ENCODE data around the gene SLC26A9. TPM values are rescaled to one million over a fixed set of nuclear protein-coding genes. Genes with fewer than 3 reads are reported as not detected.

Gene SLC26A9
- polyA plus RNA-seq, 6 donors from 2014 or later = not detected

GRCh38 chr1:205969229-205969628 lies 26.0 kb upstream of the SLC26A9 start:
- peaks cover 0 to 2% (median 0%) of the 10 kb centered on the region in 7 donors for H3K9me3 Mint-ChIP-seq
- ATAC-seq (ENCODE audit: low read depth in 2 of 2) (no peak), DNase-seq (no peak)
- no peak overlapping the region for H3K4me3 Mint-ChIP-seq
- H3K36me3 Mint-ChIP-seq = no peaks in the 10 kb centered on the region
- H3K27me3 Mint-ChIP-seq = no peaks in the 10 kb centered on the region
- peaks cover 0 to 16% (median 0%) of the 10 kb centered on the region in 3 donors for H3K4me1 Mint-ChIP-seq
- H3K27ac Mint-ChIP-seq = no peak overlapping the region

GRCh38 chr1:205967554-205968335 lies 24.5 kb upstream of the SLC26A9 start:
- DNase-seq (no peak), ATAC-seq (ENCODE audit: low read depth in 2 of 2) (no peak)
- H3K4me3 Mint-ChIP-seq = no peak overlapping the region
- H3K4me1 Mint-ChIP-seq = peaks cover 0 to 1% (median 0%) of the 10 kb centered on the region in 3 donors
- no peaks in the 10 kb centered on the region for H3K9me3 Mint-ChIP-seq
- no peak overlapping the region for H3K27ac Mint-ChIP-seq
- no peaks in the 10 kb centered on the region for H3K36me3 Mint-ChIP-seq
- H3K27me3 Mint-ChIP-seq = no peaks in the 10 kb centered on the region

DNA sequence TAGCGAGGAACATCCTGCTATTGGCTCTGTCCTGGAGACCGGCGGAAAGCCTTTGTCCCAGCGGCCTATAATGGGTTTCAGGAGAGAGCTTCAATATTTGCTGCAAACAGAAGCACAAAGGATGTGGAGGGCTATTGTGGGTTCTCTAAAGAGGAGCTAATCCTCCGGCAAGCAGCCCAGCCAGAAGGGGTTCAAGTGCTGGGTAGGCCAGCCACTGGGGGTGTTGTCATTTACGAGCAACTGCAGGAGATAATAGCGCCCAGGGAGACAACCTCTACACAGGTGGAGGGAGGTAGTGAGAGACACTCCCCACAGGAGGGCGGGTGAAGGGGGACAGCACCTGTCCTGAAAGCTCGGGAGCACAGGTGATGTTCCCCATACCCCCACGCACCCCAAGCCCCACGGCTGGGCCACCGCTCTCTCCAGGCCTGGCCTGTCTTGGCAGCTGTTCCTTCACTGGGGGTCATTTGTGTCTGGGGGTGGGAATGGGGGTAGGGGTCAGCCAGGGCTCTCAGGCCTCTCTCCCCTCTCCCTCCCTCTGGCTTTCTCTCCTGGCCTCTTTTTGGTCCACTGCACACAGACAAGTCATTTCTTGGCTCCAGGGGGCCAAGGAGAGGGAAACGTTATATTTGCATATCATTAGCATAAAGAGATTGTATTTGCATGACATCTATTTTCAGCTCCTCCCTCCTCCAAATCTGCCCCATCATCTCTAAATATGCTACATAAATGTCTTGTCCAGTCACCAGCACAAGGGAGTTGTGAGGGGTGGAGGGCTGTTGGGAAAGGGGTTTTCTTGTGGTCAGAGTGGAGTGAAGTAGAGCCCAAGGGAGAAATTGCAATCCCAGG lies 22.0 kb upstream of the SLC26A9 start:
- DNase-seq (no peak), ATAC-seq (ENCODE audit: low read depth in 2 of 2) (no peak)
- H3K36me3 Mint-ChIP-seq = no peaks in the 10 kb centered on the region
- H3K4me1 Mint-ChIP-seq = peaks cover 0 to 4% (median 0%) of the 10 kb centered on the region in 3 donors
- H3K9me3 Mint-ChIP-seq = no peaks in the 10 kb centered on the region
- no peak overlapping the region for H3K27ac Mint-ChIP-seq
- peaks cover 0 to 14% (median 5%) of the 10 kb centered on the region in 3 donors for H3K27me3 Mint-ChIP-seq
- no peak overlapping the region for H3K4me3 Mint-ChIP-seq

- H3K9me3 Mint-ChIP-seq = no peaks in the 10 kb centered on the region
- peaks cover 0 to 15% (median 8%) of the 10 kb centered on the region in 3 donors for H3K27me3 Mint-ChIP-seq
- H3K4me3 Mint-ChIP-seq = no peak overlapping the region
- no peaks in the 10 kb centered on the region for H3K36me3 Mint-ChIP-seq
- H3K4me1 Mint-ChIP-seq = peaks cover 0 to 5% (median 0%) of the 10 kb centered on the region in 3 donors
- ATAC-seq (ENCODE audit: low read depth in 2 of 2) = no peak
- H3K27ac Mint-ChIP-seq = peak overlapping the region in 1 of 6 donors; percentile 12
- DNase-seq = no peak
Observed at GRCh38 chr1:205963352-205964155, 20.3 kb upstream of the SLC26A9 start.

- Mint-ChIP-seq H3K27ac (no peak overlapping the region), H3K4me3 (no peak overlapping the region), H3K9me3 (no peaks in the 10 kb centered on the region), H3K36me3 (no peaks in the 10 kb centered on the region), H3K4me1 (peaks cover 0 to 5% (median 0%) of the 10 kb centered on the region in 3 donors), H3K27me3 (peaks cover 0 to 15% (median 8%) of the 10 kb centered on the region in 3 donors)
- no peak for ATAC-seq (ENCODE audit: low read depth in 2 of 2)
- DNase-seq = no peak
Observed at GRCh38 chr1:205962821-205963221, 19.6 kb upstream of the SLC26A9 start.

- no peaks in the 10 kb centered on the region for H3K9me3 Mint-ChIP-seq
- ATAC-seq (ENCODE audit: low read depth in 2 of 2) = no peak
- peak overlapping the region in 1 of 8 donors; percentile 59 for H3K4me3 Mint-ChIP-seq
- H3K27ac Mint-ChIP-seq = no peak overlapping the region
- no peaks in the 10 kb centered on the region for H3K36me3 Mint-ChIP-seq
- H3K4me1 Mint-ChIP-seq = peaks cover 0 to 5% (median 0%) of the 10 kb centered on the region in 3 donors
- H3K27me3 Mint-ChIP-seq = peaks cover 0 to 15% (median 8%) of the 10 kb centered on the region in 3 donors
- DNase-seq = no peak
Observed at GRCh38 chr1:205961991-205962820, 18.9 kb upstream of the SLC26A9 start.

DNA sequence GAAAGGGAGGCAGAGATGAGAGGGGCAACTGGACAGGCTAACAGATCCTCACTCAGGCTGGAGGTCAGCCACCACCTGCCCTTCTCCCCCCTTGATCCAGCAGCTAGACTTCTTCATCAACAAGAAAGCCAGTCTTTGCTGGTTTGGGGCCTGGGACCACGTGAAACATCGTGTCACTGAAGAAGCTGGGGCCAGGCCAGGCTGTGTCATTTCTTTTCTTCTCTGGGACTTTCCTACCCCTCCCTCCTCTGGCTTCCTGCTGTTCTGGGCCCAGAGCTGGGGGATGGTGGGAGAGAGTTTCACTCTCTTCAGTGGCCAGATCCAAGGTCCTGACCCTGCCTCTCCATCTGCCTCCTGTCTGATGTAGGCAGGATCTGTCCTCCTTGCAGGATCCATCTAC lies 18.1 kb upstream of the SLC26A9 start:
- ATAC-seq (ENCODE audit: low read depth in 2 of 2) = no peak
- Mint-ChIP-seq H3K4me3 (no peak overlapping the region), H3K36me3 (no peaks in the 10 kb centered on the region), H3K27me3 (peaks cover 0 to 15% (median 8%) of the 10 kb centered on the region in 3 donors), H3K27ac (no peak overlapping the region), H3K4me1 (peaks cover 0 to 5% (median 0%) of the 10 kb centered on the region in 3 donors), H3K9me3 (no peaks in the 10 kb centered on the region)
- no peak for DNase-seq

DNA sequence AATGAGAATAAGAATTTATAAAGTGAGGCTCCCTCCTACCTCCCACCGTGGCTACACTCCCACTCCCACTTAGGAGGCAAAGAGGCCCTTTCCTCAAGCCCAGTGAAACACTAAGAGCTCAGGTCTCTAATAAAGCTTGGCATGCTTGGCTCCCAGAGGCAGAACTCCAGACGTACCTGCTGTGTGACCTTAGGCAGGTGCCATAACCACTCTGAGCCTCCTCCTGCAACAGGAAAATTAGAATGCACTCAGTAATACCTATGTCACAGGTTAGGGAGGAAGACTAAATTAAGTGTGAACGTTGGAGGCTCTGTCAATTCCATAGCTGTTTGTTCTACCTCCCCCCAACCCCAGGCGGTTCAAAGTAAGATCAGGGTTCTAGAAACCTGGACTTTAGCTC lies 16.5 kb upstream of the SLC26A9 start:
- ATAC-seq (ENCODE audit: low read depth in 2 of 2) (no peak), DNase-seq (no peak)
- Mint-ChIP-seq H3K27ac (no peak overlapping the region), H3K27me3 (peaks cover 4 to 15% (median 8%) of the 10 kb centered on the region in 3 donors), H3K9me3 (no peaks in the 10 kb centered on the region), H3K36me3 (no peaks in the 10 kb centered on the region), H3K4me1 (peaks cover 0 to 11% (median 0%) of the 10 kb centered on the region in 3 donors), H3K4me3 (no peak overlapping the region)

DNA sequence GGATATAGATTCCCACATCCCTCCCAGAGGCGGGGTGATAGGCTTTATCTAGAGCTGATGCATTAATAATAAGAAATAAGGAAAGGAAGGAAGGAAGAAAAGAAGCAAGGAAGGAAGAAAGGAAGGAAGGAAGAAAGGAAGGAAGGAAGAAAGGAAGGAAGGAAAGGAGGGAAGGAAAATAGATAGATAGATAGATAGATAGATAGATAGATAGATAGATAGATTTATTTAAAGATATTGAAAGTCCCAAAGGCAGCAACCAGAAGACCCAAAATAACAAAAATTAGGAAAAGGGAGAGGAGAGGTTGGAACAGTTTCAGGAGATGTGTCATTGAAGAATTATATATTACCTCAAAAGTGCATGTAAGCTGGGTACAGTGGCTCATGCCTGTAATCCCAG lies 12.2 kb upstream of the SLC26A9 start:
- Mint-ChIP-seq H3K4me1 (peaks cover 0 to 8% (median 0%) of the 10 kb centered on the region in 3 donors), H3K27me3 (peaks cover 4 to 5% (median 4%) of the 10 kb centered on the region in 3 donors), H3K36me3 (no peaks in the 10 kb centered on the region), H3K27ac (peak overlapping the region in 1 of 6 donors; percentile 71), H3K9me3 (no peaks in the 10 kb centered on the region), H3K4me3 (peak overlapping the region in 1 of 8 donors; percentile 42)
- DNase-seq (no peak), ATAC-seq (ENCODE audit: low read depth in 2 of 2) (no peak)

GRCh38 chr1:205954819-205955404 lies 11.7 kb upstream of the SLC26A9 start:
- ATAC-seq (ENCODE audit: low read depth in 2 of 2) (no peak), DNase-seq (no peak)
- Mint-ChIP-seq H3K27ac (no peak overlapping the region), H3K9me3 (no peaks in the 10 kb centered on the region), H3K27me3 (peaks cover 0 to 4% (median 0%) of the 10 kb centered on the region in 3 donors), H3K36me3 (no peaks in the 10 kb centered on the region), H3K4me1 (peaks cover 0 to 5% (median 0%) of the 10 kb centered on the region in 3 donors), H3K4me3 (no peak overlapping the region)

DNA sequence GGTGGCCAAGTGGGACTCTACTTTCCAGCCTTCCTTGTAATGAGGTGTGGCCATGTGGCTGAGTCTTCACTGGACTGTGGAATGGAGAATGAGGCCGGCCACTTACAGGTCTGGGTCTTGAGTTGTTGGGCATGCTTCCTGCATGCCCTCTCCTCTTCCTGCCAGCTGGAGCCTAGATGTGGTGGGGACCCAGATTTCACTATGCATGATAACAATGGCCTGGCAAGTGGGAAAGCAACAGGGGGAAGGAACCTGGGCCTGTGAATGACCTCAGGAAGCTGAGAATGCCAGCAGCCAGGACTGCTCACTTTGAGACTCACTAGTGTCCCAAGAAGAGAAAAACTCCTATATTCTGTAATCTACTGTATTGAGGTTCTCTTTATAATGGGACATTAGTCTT lies 8.5 kb upstream of the SLC26A9 start:
- Mint-ChIP-seq H3K27me3 (peaks cover 0 to 4% (median 0%) of the 10 kb centered on the region in 3 donors), H3K36me3 (no peaks in the 10 kb centered on the region), H3K4me3 (no peak overlapping the region), H3K27ac (no peak overlapping the region), H3K4me1 (peaks cover 3 to 10% (median 7%) of the 10 kb centered on the region in 3 donors), H3K9me3 (no peaks in the 10 kb centered on the region)
- DNase-seq (no peak), ATAC-seq (ENCODE audit: low read depth in 2 of 2) (no peak)

Data from naive B cell (primary cell).